Measurements from ENCODE around the gene FBXO4.

FBXO4 gene

GRCh38 chr5:41985945-41986695 is 61.0 kb downstream of the FBXO4 start:
- POLR2A ChIA-PET, result no interaction called here
- TF ChIP-seq ZNF366 (tag by site-specific recombination; conservative IDR thresholded peaks at IDR 0.05) (no peak), ZNF701 (tag by site-specific recombination; IDR thresholded peaks at IDR 0.05) (no peak), ZNF24 (tag by site-specific recombination; IDR thresholded peaks at IDR 0.05) (no peak), FEZF1 (tag by site-specific recombination; IDR thresholded peaks at IDR 0.05) (no peak), SP7 (tag by site-specific recombination; IDR thresholded peaks at IDR 0.05) (no peak), ZNF48 (tag by site-specific recombination; IDR thresholded peaks at IDR 0.05) (no peak), ZNF184 (tag by site-specific recombination; IDR thresholded peaks at IDR 0.05) (no peak), ZNF2 (tag by site-specific recombination; IDR thresholded peaks at IDR 0.05) (no peak), ZNF146 (tag by site-specific recombination; IDR thresholded peaks at IDR 0.05) (no peak), GFI1B (tag by site-specific recombination; IDR thresholded peaks at IDR 0.05) (no peak), ZNF221 (tag by site-specific recombination; IDR thresholded peaks at IDR 0.05; ENCODE audit: borderline replicate concordance) (no peak), CTCF (tag by site-specific recombination; IDR thresholded peaks at IDR 0.05) (no peak), WT1 (tag by site-specific recombination; IDR thresholded peaks at IDR 0.05) (no peak), ATF2 (tag by site-specific recombination; IDR thresholded peaks at IDR 0.05; ENCODE audit: low read depth) (no peak), ZSCAN18 (tag by site-specific recombination; IDR thresholded peaks at IDR 0.05) (no peak)

More at GRCh38 chr5:41985945-41986695, 61.0 kb downstream of the FBXO4 start:
- H3K4me3 ChIP-seq (ENCODE audit: low read depth, low read length), result no peak overlapping the region
- H3K27ac ChIP-seq (ENCODE audit: extremely low read depth, low read depth, low read length), result no peak overlapping the region
- no peaks in the 10 kb centered on the region for H3K4me1 ChIP-seq (ENCODE audit: control insufficient read depth, insufficient read depth, low read length)
- H3K36me3 ChIP-seq (ENCODE audit: control insufficient read depth in 2 of 2, insufficient read depth in 1 of 2, low read length in 2 of 2), result no peaks in the 10 kb centered on the region
- CTCF ChIA-PET, result interaction anchor here (0.7 kb wide), 1 partner anchor 67 kb away, joined by 3 read pairs; no protein-coding TSS in a partner anchor
- no peaks in the 10 kb centered on the region for H3K9me3 ChIP-seq (ENCODE audit: control insufficient read depth, insufficient read depth, low read depth, low read length)

Measured in HEK293 (cell line).